Cardiac fibroblast (primary cell): ENCODE data around the gene PSMD13.

ENCODE experiments used
- DNase-seq, 2 donors: peaks; one replicate each; pipeline versions ENCODE4 v3.0.0 to v3.0.0-alpha.2; 2010; ENCODE audit warnings: low read depth in 2 of 2
- H3K4me3 ChIP-seq, 2 donors: replicated peaks in 1 of 2; 1 replicate in 1 of 2; 2 replicates in 1 of 2; pipeline ENCODE4 v1.5.1; 2011; ENCODE audit warnings: low read depth in 2 of 2, low read length in 2 of 2, mild to moderate bottlenecking in 2 of 2, moderate library complexity in 1 of 2
- TF ChIP-seq, protein P1 (sequence below): IDR thresholded peaks from one replicate; pipeline ENCODE4 v1.5.1; 2011; ENCODE audit warnings: low read depth, mild to moderate bottlenecking, low read length, inconsistent platforms

Gene PSMD13

DNA sequence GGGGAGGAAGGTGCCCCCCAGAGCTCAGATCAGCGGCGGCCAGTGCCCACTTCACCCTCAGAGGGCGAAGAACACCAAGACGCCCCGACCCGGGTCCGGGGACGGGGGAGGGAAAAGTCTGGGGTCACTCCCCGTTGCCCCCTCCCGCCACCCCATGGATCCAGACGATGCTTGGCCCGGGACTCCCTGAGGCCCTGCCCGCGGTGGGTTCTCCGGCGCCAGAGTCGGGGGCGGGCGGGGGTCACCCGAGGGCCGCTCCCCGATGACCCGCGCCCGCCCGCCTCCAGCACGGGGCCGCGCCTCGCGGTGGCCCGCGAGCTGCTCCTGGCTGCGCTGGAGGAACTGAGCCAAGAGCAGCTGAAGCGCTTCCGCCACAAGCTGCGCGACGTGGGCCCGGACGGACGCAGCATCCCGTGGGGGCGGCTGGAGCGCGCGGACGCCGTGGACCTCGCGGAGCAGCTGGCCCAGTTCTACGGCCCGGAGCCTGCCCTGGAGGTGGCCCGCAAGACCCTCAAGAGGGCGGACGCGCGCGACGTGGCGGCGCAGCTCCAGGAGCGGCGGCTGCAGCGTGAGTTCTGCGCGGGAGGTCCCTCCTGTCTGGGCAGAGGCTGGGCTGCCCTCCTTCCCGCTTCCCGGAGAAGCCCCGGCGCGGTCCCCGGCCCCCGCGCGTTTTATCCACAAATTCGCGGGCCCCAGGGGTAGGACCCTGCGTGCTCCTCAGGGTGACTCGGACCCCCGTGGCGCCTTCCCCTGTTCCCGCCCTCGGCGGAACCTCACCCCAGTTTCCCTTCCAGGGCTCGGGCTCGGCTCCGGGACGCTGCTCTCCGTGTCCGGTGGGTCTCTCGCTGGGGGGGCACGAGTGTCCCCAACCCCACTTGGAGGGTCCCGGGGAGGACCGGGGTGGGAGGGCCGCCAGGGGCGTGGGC is 42.5 kb downstream of the PSMD13 start:
- no peak for DNase-seq
- H3K4me3 ChIP-seq = no peak overlapping the region
- TF ChIP-seq, protein P1, sequence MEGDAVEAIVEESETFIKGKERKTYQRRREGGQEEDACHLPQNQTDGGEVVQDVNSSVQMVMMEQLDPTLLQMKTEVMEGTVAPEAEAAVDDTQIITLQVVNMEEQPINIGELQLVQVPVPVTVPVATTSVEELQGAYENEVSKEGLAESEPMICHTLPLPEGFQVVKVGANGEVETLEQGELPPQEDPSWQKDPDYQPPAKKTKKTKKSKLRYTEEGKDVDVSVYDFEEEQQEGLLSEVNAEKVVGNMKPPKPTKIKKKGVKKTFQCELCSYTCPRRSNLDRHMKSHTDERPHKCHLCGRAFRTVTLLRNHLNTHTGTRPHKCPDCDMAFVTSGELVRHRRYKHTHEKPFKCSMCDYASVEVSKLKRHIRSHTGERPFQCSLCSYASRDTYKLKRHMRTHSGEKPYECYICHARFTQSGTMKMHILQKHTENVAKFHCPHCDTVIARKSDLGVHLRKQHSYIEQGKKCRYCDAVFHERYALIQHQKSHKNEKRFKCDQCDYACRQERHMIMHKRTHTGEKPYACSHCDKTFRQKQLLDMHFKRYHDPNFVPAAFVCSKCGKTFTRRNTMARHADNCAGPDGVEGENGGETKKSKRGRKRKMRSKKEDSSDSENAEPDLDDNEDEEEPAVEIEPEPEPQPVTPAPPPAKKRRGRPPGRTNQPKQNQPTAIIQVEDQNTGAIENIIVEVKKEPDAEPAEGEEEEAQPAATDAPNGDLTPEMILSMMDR = no peak

DNA sequence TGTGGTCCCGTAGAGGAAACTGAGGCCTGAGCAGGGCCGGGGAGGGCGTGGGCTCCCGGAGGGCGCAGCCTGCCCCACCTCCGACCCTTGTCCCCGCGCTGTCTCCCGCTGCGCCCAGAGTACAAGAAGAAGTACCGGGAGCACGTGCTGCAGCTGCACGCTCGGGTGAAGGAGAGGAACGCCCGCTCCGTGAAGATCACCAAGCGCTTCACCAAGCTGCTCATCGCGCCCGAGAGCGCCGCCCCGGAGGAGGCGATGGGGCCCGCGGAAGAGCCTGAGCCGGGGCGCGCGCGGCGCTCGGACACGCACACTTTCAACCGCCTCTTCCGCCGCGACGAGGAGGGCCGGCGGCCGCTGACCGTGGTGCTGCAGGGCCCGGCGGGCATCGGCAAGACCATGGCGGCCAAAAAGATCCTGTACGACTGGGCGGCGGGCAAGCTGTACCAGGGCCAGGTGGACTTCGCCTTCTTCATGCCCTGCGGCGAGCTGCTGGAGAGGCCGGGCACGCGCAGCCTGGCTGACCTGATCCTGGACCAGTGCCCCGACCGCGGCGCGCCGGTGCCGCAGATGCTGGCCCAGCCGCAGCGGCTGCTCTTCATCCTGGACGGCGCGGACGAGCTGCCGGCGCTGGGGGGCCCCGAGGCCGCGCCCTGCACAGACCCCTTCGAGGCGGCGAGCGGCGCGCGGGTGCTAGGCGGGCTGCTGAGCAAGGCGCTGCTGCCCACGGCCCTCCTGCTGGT is 43.4 kb downstream of the PSMD13 start:
- peak; percentile 40 to 42 for DNase-seq
- no peak overlapping the region for H3K4me3 ChIP-seq
- TF ChIP-seq, protein P1 = no peak

- TF ChIP-seq, protein P1 = no peak
- H3K4me3 ChIP-seq = no peak overlapping the region
- no peak for DNase-seq
Measured at GRCh38 chr11:280706-281485, 44.1 kb downstream of the PSMD13 start.

GRCh38 chr11:281486-282161 is 44.8 kb downstream of the PSMD13 start:
- no peak overlapping the region for H3K4me3 ChIP-seq
- no peak for DNase-seq

DNA sequence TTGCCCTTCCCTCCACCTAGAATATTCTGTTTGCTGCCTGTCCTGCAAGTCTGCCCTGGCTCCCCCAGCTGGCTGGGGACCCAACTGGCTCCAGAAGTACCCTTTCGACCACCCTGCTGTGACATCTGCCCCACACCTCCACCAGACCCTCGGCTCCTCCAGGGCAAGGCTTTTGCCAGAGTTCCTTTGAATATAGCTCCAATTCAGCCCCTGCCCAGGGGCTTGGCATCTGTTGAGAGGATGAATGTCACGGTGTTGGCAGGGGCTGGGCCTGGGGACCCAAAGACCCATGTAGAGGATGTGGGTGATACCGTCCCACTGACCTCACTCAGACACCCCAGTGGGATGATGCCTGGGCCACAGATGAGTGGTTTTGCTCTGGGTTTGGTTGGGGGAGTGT is 45.4 kb downstream of the PSMD13 start:
- TF ChIP-seq, protein P1 = no peak
- no peak for DNase-seq
- no peak overlapping the region for H3K4me3 ChIP-seq

More at GRCh38 chr11:281486-282161, 44.8 kb downstream of the PSMD13 start:
- TF ChIP-seq, protein P1 = no peak
